Body of pancreas (tissue), 4 donors: ENCODE results near the gene ZNF777. TPM values are rescaled to one million over a fixed set of nuclear protein-coding genes. Genes with fewer than 3 reads are reported as not detected.

Source experiments
- ATAC-seq: fragments of 150-250 bp; one replicate; pipeline ENCODE4 v1.9.1; 2016
- DNase-seq, 4 donors: peaks; one replicate each; pipeline ENCODE4 v3.0.0-alpha.2; 2019
- H3K27ac ChIP-seq, 4 donors: fragments of 200-600 bp; sonication (generic); 1 replicate in 3 of 4; 2 replicates in 1 of 4; pipeline versions ENCODE4 v1.5.1 to v1.6.1; 2016 to 2019; ENCODE audit warnings: mild to moderate bottlenecking in 1 of 4, mixed read lengths in 1 of 4, moderate library complexity in 1 of 4
- H3K27me3 ChIP-seq, 2 donors: fragments of 200-600 bp; sonication (generic); one replicate each; pipeline ENCODE4 v1.6.0; 2016; ENCODE audit warnings: mild to moderate bottlenecking in 1 of 2
- H3K36me3 ChIP-seq, 2 donors: fragments of 200-600 bp; sonication (generic); replicated peaks in 1 of 2; 2 replicates each; pipeline ENCODE4 v1.5.1; 2016; ENCODE audit warnings: low read depth in 2 of 2; ENCODE audit not compliant: insufficient read depth in 1 of 2
- H3K4me1 ChIP-seq: fragments of 200-600 bp; sonication (generic); one replicate; pipeline ENCODE4 v1.6.0; 2016
- H3K4me3 ChIP-seq, 2 donors: fragments of 200-600 bp; sonication (generic); 1 replicate in 1 of 2; 2 replicates in 1 of 2; pipeline ENCODE4 v1.5.1; 2016 to 2019
- H3K9me3 ChIP-seq, 3 donors: fragments of 200-600 bp; sonication (generic); 1 replicate in 2 of 3; 2 replicates in 1 of 3; pipeline ENCODE4 v1.5.1; 2016
- CTCF ChIP-seq, 7 experiments: fragments of 450-650 bp in 4 of 7; fragments of 200-600 bp in 3 of 7; sonication (generic) in 3 of 7; IDR thresholded peaks; one replicate each; pipeline ENCODE4 v1.5.1; 2016 to 2019; ENCODE audit warnings: antibody characterized with exemption in 7 of 7
- POLR2A ChIP-seq, 3 donors: fragments of 450-650 bp; IDR thresholded peaks; one replicate each; pipeline ENCODE4 v1.6.1; 2016; ENCODE audit warnings: antibody characterized with exemption in 3 of 3, mild to moderate bottlenecking in 2 of 3
- WGBS, 2 donors: methylation state at CpG; one replicate each; pipeline ENCODE4 v1.1.5; 2017; 5-methylcytosine and 5-hydroxymethylcytosine counted together
- intact Hi-C: fragments of 100-400 bp; cut with DNase I; formaldehyde crosslinking; loops from one replicate; pipeline ENCODE4 v1.15.1; 2023
- total RNA-seq, 2 donors: library from RNA; depleted of rRNA; stranded (reverse); fragments of >200 nt; gene quantifications; one replicate each; pipeline ENCODE4 v1.1.0, GENCODE V29; 2016

The ZNF777 gene
- total RNA-seq, 2 donors from 2014 or later, result 8.3 to 10.5 TPM

GRCh38 chr7:149443523-149443922 is 17.3 kb downstream of the ZNF777 start:
- WGBS, 2 donors, result 95 to 96% methylated on average over 7 of the region's 7 CpGs
- Histone ChIP-seq H3K36me3 (peaks cover 0 to 5% of the 10 kb centered on the region in 2 donors), H3K27ac (no peak overlapping the region), H3K4me1 (no peaks in the 10 kb centered on the region), H3K9me3 (no peaks in the 10 kb centered on the region), H3K27me3 (no peaks in the 10 kb centered on the region), H3K4me3 (no peak overlapping the region)
- TF ChIP-seq CTCF (IDR thresholded peaks at IDR 0.05) (no peak), POLR2A (IDR thresholded peaks at IDR 0.05) (no peak)
- no peak for DNase-seq
- ATAC-seq, result no peak
- intact Hi-C loops, result no loop called here

GRCh38 chr7:149442924-149443323 is 17.9 kb downstream of the ZNF777 start:
- H3K4me1 ChIP-seq, result no peaks in the 10 kb centered on the region
- peaks cover 0 to 5% of the 10 kb centered on the region in 2 donors for H3K36me3 ChIP-seq
- DNase-seq (no peak), ATAC-seq (no peak)
- H3K27me3 ChIP-seq, result no peaks in the 10 kb centered on the region
- H3K9me3 ChIP-seq, result no peaks in the 10 kb centered on the region
- intact Hi-C loops, result no loop called here
- 76 to 93% methylated on average over 3 of the region's 3 CpGs for WGBS, 2 donors
- no peak overlapping the region for H3K27ac ChIP-seq
- H3K4me3 ChIP-seq, result no peak overlapping the region
- no peak for TF ChIP-seq CTCF (IDR thresholded peaks at IDR 0.05)
- TF ChIP-seq POLR2A (IDR thresholded peaks at IDR 0.05), result no peak

GRCh38 chr7:149440222-149440621 is 20.6 kb downstream of the ZNF777 start:
- no peak overlapping the region for H3K4me3 ChIP-seq
- TF ChIP-seq CTCF (IDR thresholded peaks at IDR 0.05) (no peak), POLR2A (IDR thresholded peaks at IDR 0.05) (no peak)
- 75 to 89% methylated on average over 4 of the region's 4 CpGs for WGBS, 2 donors
- ATAC-seq (no peak), DNase-seq (no peak)
- no peaks in the 10 kb centered on the region for H3K4me1 ChIP-seq
- intact Hi-C loops, result no loop called here
- no peaks in the 10 kb centered on the region for H3K27me3 ChIP-seq
- H3K36me3 ChIP-seq, result peaks cover 0 to 6% of the 10 kb centered on the region in 2 donors
- no peaks in the 10 kb centered on the region for H3K9me3 ChIP-seq
- no peak overlapping the region for H3K27ac ChIP-seq

GRCh38 chr7:149436358-149436757 is 24.5 kb downstream of the ZNF777 start:
- no peak overlapping the region for H3K4me3 ChIP-seq
- no peak for TF ChIP-seq POLR2A (IDR thresholded peaks at IDR 0.05)
- TF ChIP-seq CTCF (IDR thresholded peaks at IDR 0.05), result no peak
- ATAC-seq (no peak), DNase-seq (no peak)
- 95 to 98% methylated on average over 14 to 15 of the region's 15 CpGs for WGBS, 2 donors
- H3K27me3 ChIP-seq, result no peaks in the 10 kb centered on the region
- H3K9me3 ChIP-seq, result no peaks in the 10 kb centered on the region
- intact Hi-C loops, result no loop called here
- H3K36me3 ChIP-seq, result peaks cover 4 to 12% of the 10 kb centered on the region in 2 donors
- no peaks in the 10 kb centered on the region for H3K4me1 ChIP-seq
- no peak overlapping the region for H3K27ac ChIP-seq

- H3K27me3 ChIP-seq, result no peaks in the 10 kb centered on the region
- DNase-seq, result no peak
- no peaks in the 10 kb centered on the region for H3K9me3 ChIP-seq
- no peaks in the 10 kb centered on the region for H3K4me1 ChIP-seq
- no peak overlapping the region for H3K27ac ChIP-seq
- TF ChIP-seq CTCF (IDR thresholded peaks at IDR 0.05) (no peak), POLR2A (IDR thresholded peaks at IDR 0.05) (no peak)
- no peak for ATAC-seq
- H3K4me3 ChIP-seq, result no peak overlapping the region
- intact Hi-C loops, result no loop called here
- 84 to 97% methylated on average over 8 of the region's 8 CpGs for WGBS, 2 donors
- peaks cover 4 to 16% of the 10 kb centered on the region in 2 donors for H3K36me3 ChIP-seq
Observed at GRCh38 chr7:149433124-149433523, 27.7 kb downstream of the ZNF777 start.
